ENCODE data around the gene PACSIN2. TPM values are rescaled to one million over a fixed set of nuclear protein-coding genes. Genes with fewer than 3 reads are reported as not detected.

Gene PACSIN2
- total RNA-seq, 1 experiment from 2014 or later: 103 TPM

GRCh38 chr22:42876041-42876440, 138.9 kb downstream of the PACSIN2 start:
- no peak for DNase-seq
- H3K27ac ChIP-seq: no peak overlapping the region
- no peak overlapping the region for H2AFZ ChIP-seq
- peaks cover 9% of the 10 kb centered on the region; the same call in 1 of the 2 replicates for H4K20me1 ChIP-seq (ENCODE audit: insufficient read depth)
- no peaks in the 10 kb centered on the region for H3K27me3 ChIP-seq (ENCODE audit: insufficient read depth, low read depth)
- intact Hi-C loops (cut with micrococcal nuclease; ENCODE audit: unreplicated experiment): no loop called here
- H3K79me2 ChIP-seq (ENCODE audit: low read depth): no peaks in the 10 kb centered on the region
- H3K4me3 ChIP-seq: no peak overlapping the region
- BruUV-seq (replicated peaks): no TSS peak
- H3K9me2 ChIP-seq (ENCODE audit: insufficient read depth): no peaks in the 10 kb centered on the region
- no peaks in the 10 kb centered on the region for H3K4me1 ChIP-seq (replicated peaks; ENCODE audit: insufficient read depth)
- H3K4me2 ChIP-seq: no peak overlapping the region
- no peaks in the 10 kb centered on the region for H3K9me3 ChIP-seq (ENCODE audit: insufficient read depth, low read depth)
- POLR2A ChIA-PET (ENCODE audit: unreplicated experiment): interaction anchor here (0.6 kb wide), 1 partner anchor 29 kb away, joined by 3 read pairs; no protein-coding TSS in a partner anchor
- peaks cover 28% of the 10 kb centered on the region; the same call in 1 of the 2 replicates for H3K36me3 ChIP-seq (ENCODE audit: low read depth)
- no peaks in the 10 kb centered on the region; the same call in 1 of the 2 replicates for H3F3A ChIP-seq (ENCODE audit: insufficient read depth, low read depth)
- no peak for TF ChIP-seq CTCF (conservative IDR thresholded peaks at IDR 0.05)
- TF ChIP-seq EZH2 (IDR thresholded peaks at IDR 0.05; ENCODE audit: low read depth): no peak
- CTCF ChIA-PET: no interaction called here

GRCh38 chr22:42874010-42874409, 140.9 kb downstream of the PACSIN2 start:
- H3K4me2 ChIP-seq: no peak overlapping the region
- no peak for TF ChIP-seq EZH2 (IDR thresholded peaks at IDR 0.05; ENCODE audit: low read depth)
- no peak for TF ChIP-seq CTCF (conservative IDR thresholded peaks at IDR 0.05)
- no peak overlapping the region for H2AFZ ChIP-seq
- H3K27ac ChIP-seq: no peak overlapping the region
- H3K36me3 ChIP-seq (ENCODE audit: low read depth): peaks cover 22% of the 10 kb centered on the region; the same call in 1 of the 2 replicates
- H4K20me1 ChIP-seq (ENCODE audit: insufficient read depth): no peaks in the 10 kb centered on the region
- H3K9me3 ChIP-seq (ENCODE audit: insufficient read depth, low read depth): no peaks in the 10 kb centered on the region
- H3K4me1 ChIP-seq (replicated peaks; ENCODE audit: insufficient read depth): no peaks in the 10 kb centered on the region
- H3K79me2 ChIP-seq (ENCODE audit: low read depth): no peaks in the 10 kb centered on the region
- H3K4me3 ChIP-seq: no peak overlapping the region
- intact Hi-C loops (cut with micrococcal nuclease; ENCODE audit: unreplicated experiment): no loop called here
- H3K9me2 ChIP-seq (ENCODE audit: insufficient read depth): no peaks in the 10 kb centered on the region
- no TSS peak for BruUV-seq (replicated peaks)
- POLR2A ChIA-PET (ENCODE audit: unreplicated experiment): interaction anchor here (0.6 kb wide), 1 partner anchor 121 kb away, joined by 3 read pairs; no protein-coding TSS in a partner anchor
- H3K27me3 ChIP-seq (ENCODE audit: insufficient read depth, low read depth): no peaks in the 10 kb centered on the region
- peaks cover 13% of the 10 kb centered on the region; the same call in 1 of the 2 replicates for H3F3A ChIP-seq (ENCODE audit: insufficient read depth, low read depth)
- no peak for DNase-seq
- CTCF ChIA-PET: no interaction called here

GRCh38 chr22:42873356-42873755, 141.6 kb downstream of the PACSIN2 start:
- peaks cover 16% of the 10 kb centered on the region; the same call in 1 of the 2 replicates for H3K36me3 ChIP-seq (ENCODE audit: low read depth)
- H3K4me2 ChIP-seq: no peak overlapping the region
- intact Hi-C loops (cut with micrococcal nuclease; ENCODE audit: unreplicated experiment): no loop called here
- H3K27me3 ChIP-seq (ENCODE audit: insufficient read depth, low read depth): no peaks in the 10 kb centered on the region
- no peak overlapping the region for H2AFZ ChIP-seq
- peaks cover 4% of the 10 kb centered on the region for H3K4me1 ChIP-seq (replicated peaks; ENCODE audit: insufficient read depth)
- peaks cover 20% of the 10 kb centered on the region for H3F3A ChIP-seq (ENCODE audit: insufficient read depth, low read depth)
- H3K79me2 ChIP-seq (ENCODE audit: low read depth): no peaks in the 10 kb centered on the region
- POLR2A ChIA-PET (ENCODE audit: unreplicated experiment): no interaction called here
- CTCF ChIA-PET: no interaction called here
- H3K27ac ChIP-seq: no peak overlapping the region
- no peaks in the 10 kb centered on the region for H4K20me1 ChIP-seq (ENCODE audit: insufficient read depth)
- no peak overlapping the region for H3K4me3 ChIP-seq
- no peaks in the 10 kb centered on the region for H3K9me2 ChIP-seq (ENCODE audit: insufficient read depth)
- TF ChIP-seq CTCF (conservative IDR thresholded peaks at IDR 0.05) (no peak), EZH2 (IDR thresholded peaks at IDR 0.05; ENCODE audit: low read depth) (no peak)
- DNase-seq: no peak
- no peaks in the 10 kb centered on the region for H3K9me3 ChIP-seq (ENCODE audit: insufficient read depth, low read depth)
- no TSS peak for BruUV-seq (replicated peaks)
